Measurements from ENCODE around the gene ACTN1.
"Not testable (repeated sequence)": the region's sequence is repeated elsewhere in the genome, so short reads cannot be mapped to it uniquely, and the experiment has no call there.

Gene ACTN1

GRCh38 chr14:68986926-68987652 is 8.0 kb upstream of the ACTN1 start:
- no peak for DNase-seq (ENCODE audit: low spot score)

- DNase-seq (ENCODE audit: low spot score) = no peak
Measured at GRCh38 chr14:68986225-68986624, 7.1 kb upstream of the ACTN1 start.

- DNase-seq (ENCODE audit: low spot score) = no peak
Measured at GRCh38 chr14:68984686-68985085, 5.6 kb upstream of the ACTN1 start.

GRCh38 chr14:68983191-68983590 is 4.1 kb upstream of the ACTN1 start:
- DNase-seq (ENCODE audit: low spot score) = no peak

- DNase-seq (ENCODE audit: low spot score) = no peak
Measured at GRCh38 chr14:68982581-68982980, 3.5 kb upstream of the ACTN1 start.

GRCh38 chr14:68981539-68981976 is 2.5 kb upstream of the ACTN1 start:
- peak; percentile 58 for DNase-seq (ENCODE audit: low spot score)

- DNase-seq (ENCODE audit: low spot score) = no peak
Measured at GRCh38 chr14:68981139-68981538, 2.0 kb upstream of the ACTN1 start.

GRCh38 chr14:68979722-68980451 is 785 bp upstream of the ACTN1 start:
- peak; percentile 82 for DNase-seq (ENCODE audit: low spot score)

- peak; percentile 75 for DNase-seq (ENCODE audit: low spot score)
Measured at GRCh38 chr14:68978172-68978911, 760 bp downstream of the ACTN1 start.

GRCh38 chr14:68977718-68978171 is 1.4 kb downstream of the ACTN1 start:
- peak; percentile 92 for DNase-seq (ENCODE audit: low spot score)

- no peak for DNase-seq (ENCODE audit: low spot score)
Measured at GRCh38 chr14:68977180-68977717, 1.9 kb downstream of the ACTN1 start.

GRCh38 chr14:68976160-68977067 is 2.7 kb downstream of the ACTN1 start:
- peak; percentile 71 for DNase-seq (ENCODE audit: low spot score)

- DNase-seq (ENCODE audit: low spot score) = peak; percentile 76
Measured at GRCh38 chr14:68975667-68976066, 3.4 kb downstream of the ACTN1 start.

- no peak for DNase-seq (ENCODE audit: low spot score)
Measured at GRCh38 chr14:68974759-68975347, 4.2 kb downstream of the ACTN1 start.

GRCh38 chr14:68973639-68974038 is 5.5 kb downstream of the ACTN1 start:
- DNase-seq (ENCODE audit: low spot score) = no peak

- DNase-seq (ENCODE audit: low spot score) = not testable (repeated sequence)
Measured at GRCh38 chr14:68973219-68973565, 5.9 kb downstream of the ACTN1 start.

- DNase-seq (ENCODE audit: low spot score) = no peak
Measured at GRCh38 chr14:68972507-68973218, 6.4 kb downstream of the ACTN1 start.

- no peak for DNase-seq (ENCODE audit: low spot score)
Measured at GRCh38 chr14:68971411-68972035, 7.6 kb downstream of the ACTN1 start.

GRCh38 chr14:68970736-68971135 is 8.4 kb downstream of the ACTN1 start:
- no peak for DNase-seq (ENCODE audit: low spot score)

GRCh38 chr14:68970038-68970612 is 9.0 kb downstream of the ACTN1 start:
- no peak for DNase-seq (ENCODE audit: low spot score)

Measured in GM03348 (cell line).